GM19395 (cell line): ENCODE data around the gene C9orf43.
"Not testable (repeated sequence)": the region's sequence is repeated elsewhere in the genome, so short reads cannot be mapped to it uniquely, and the experiment has no call there.

Experiments
- ATAC-seq: cut with Tn5 transposase; IDR thresholded peaks from one replicate; pipeline ENCODE4 v1.9.1; 2021; ENCODE audit warnings: mild to moderate bottlenecking, moderate library complexity; ENCODE audit not compliant: unreplicated experiment

Gene C9orf43, protein sequence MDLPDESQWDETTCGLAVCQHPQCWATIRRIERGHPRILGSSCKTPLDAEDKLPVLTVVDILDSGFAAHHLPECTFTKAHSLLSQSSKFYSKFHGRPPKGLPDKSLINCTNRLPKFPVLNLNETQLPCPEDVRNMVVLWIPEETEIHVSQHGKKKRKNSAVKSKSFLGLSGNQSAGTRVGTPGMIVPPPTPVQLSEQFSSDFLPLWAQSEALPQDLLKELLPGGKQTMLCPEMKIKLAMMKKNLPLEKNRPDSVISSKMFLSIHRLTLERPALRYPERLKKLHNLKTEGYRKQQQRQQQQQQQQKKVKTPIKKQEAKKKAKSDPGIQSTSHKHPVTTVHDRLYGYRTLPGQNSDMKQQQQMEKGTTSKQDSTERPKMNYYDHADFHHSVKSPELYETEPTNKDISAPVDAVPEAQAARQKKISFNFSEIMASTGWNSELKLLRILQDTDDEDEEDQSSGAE

DNA sequence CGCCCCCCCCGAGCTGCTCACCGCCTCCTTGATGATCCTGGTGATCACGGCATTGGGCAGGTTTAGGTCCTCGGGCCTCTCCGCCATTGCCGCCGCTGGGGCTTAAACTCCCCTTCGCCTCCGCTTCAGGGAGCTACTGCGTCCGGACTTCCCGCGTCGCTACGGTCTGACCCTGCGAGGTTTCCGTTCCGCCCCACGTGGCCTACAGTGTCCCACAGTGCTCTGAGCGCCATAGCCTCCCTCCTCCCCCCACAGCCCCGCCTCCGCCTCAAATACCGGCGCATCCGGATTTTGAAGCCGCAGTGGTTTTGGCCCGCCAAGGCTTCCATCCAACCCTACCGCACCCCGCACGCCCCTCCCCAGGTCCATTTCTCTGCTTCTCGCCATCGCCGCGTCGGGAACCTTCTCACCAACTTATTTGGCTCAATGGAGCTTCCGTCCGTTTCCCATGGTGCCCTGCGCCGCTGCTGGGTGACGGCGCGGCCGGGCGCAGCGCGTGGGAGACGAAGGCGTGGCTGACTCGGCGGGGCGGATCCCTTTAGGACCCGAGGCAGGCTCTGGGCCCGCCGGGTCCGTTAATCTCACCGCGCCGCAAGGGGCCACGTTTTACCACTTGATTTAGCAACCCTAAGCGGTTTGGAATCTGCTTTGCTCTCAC lies at the start of gene C9orf43, which contains the start of gene POLE3:
Gene C9orf43 (plus strand): TSS at position 541 of the 658 bp plus-strand sequence. CDS start 2,747 bp downstream, outside the sequence.
Gene POLE3 (minus strand): TSS at position 469 of the 658 bp plus-strand sequence. CDS start 382 bp downstream, at position 87.
- peak; percentile 93 for ATAC-seq

DNA sequence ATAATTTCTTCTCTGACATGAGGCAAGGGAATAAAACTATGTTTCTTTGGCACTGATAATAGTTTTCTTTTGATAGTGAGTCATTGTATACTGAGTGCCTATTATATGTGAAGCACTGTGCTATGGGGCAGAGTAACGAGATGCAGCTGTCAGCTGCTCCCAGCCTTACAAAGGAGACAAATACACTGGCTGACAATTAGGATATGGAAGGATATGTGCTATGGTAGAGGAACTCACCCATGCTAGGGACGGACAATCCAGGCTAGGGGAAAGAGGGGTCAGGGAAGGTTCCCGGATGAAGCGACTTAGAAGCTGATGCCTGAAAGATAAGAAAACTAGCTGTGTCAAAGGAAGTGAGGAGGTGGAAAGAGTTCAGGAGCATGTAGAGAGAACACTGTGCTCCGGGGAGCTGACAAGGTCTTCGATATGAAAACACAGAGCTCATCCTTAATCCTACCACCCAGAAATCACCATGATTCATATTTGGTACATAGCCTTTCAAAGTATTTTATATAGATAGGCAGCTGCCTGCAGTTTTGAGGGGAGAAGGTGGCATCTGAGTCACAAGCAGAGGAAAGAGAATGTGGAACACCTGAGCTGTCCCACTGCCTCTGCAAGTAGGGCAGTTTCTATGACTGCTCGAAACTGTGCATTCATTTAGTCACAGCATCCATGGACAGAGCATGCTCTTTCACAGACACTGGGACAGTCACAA lies 49.1 kb upstream of the C9orf43 start:
- ATAC-seq, result no peak

DNA sequence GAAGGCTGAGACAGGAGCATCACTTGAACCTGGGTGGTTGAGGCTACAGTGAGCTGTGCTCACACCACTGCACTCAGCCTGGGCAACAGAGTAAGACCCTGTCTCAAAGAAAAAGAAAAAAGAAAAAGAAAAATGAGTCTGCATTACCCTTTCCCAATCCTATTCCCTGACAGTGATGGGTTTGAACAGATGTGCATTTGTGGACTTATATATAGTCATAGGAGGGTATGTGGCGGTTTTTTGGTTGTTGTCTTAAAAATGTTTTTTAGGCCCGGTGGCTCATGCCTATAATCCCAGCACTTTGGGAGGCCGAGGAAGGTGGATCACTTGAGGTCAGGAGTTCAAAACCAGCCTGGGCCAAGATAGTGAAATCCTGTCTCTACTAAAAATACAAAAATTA lies 47.2 kb upstream of the C9orf43 start:
- no peak for ATAC-seq

DNA sequence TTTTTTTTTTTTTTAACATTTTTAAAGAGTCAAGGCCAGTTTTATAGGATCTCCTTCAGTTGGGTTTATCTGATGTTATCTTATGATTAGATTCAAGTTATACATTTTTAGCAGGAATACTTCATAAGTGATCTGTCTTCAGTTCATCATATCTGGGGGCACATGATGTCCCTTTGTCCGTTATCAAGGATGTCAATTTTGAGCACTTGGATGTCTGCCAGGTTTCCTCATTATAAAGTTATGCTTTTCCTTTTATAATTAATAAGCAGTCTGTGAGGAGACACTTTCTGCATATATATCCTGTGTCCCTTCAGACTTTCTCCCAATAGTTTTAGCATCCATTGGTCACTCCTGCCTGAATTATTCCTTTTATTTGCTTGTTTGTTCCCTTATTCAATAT lies 45.6 kb upstream of the C9orf43 start:
- no peak for ATAC-seq

DNA sequence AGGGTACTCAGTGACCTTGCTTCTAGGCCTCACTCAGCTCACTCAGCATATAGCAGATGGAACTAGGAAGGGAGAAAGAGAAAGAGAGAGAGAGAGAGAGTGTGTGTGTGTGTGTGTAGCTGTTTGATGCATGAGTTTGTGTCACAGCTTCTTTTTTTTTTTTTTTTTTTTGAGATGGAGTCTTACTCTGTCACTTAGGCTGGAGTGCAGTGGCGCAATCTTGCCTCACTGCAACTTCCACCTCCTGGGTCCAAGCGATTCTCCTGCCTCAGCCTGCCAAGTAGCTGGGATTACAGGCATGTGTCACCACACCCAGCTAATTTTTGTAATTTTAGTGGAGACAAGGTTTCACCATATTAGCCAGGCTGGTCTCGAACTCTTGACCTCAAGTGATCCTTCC lies 44.9 kb upstream of the C9orf43 start:
- not testable (repeated sequence) for ATAC-seq

DNA sequence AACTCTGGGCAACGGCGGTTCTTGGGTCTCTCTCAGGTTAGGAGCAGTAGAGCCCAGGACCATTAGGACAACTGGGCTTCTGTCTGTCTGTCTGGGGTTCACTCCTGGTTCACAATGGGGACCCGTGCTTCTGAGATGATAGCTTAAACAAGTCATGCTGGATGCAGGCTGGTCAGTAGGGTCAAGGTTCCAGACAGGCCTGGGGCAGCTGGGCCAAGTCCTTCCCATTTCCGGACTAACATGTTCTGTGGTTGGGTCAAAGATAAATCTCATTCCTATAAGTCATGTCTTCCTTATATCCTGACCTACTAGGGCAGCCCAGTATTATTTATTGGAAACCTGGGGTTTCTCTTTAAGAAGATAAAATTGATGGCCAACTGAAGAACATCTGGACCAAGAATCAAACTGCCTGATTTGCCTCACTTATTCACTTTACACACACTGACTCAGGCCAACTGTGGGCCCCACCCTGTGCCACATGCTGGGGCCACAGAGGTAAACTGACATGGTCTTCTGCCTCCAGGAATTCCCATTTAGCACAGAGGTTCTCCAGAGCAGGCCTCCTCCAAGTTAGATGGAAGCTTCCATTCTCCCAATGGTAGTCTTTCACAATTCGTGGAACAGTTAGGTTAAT lies 42.1 kb upstream of the C9orf43 start:
- no peak for ATAC-seq

DNA sequence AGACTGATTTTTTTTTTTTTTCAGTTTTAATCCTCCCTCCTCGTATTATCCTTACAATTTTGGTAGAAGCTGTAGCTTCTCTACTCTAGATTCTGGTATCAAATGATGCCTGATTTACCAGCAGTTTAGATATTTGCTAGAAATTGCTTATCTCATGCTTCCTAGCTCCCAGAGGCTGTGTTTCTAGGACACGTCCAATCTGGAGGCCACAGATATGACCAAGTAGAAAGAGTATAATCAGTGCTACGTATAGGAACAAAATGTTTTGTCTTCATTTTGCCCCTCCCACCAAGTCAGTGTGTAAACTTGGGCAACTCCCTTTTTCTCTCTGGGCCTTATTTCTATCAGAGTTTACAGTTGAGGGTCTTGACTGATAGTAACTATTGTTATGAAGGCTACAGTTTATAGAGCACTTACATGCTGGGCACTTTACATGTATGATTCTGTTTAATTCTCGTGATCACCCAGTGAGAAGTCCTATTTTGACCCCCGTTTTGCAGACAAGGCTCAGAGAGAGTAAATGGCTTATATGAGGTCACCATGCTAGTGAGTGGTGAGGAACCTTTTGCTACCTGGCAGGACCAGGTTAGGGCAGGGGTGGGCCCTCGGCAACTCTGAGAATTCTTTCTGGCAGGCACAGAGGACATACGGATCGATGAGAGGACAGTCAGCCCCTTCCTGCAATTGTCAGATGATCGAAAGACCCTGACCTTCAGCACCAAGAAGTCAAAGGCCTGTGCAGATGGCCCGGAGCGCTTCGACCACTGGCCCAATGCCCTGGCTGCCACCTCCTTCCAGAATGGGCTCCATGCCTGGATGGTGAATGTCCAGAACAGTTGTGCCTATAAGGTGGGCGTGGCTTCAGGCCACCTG lies 41.3 kb upstream of the C9orf43 start:
- ATAC-seq, result no peak

DNA sequence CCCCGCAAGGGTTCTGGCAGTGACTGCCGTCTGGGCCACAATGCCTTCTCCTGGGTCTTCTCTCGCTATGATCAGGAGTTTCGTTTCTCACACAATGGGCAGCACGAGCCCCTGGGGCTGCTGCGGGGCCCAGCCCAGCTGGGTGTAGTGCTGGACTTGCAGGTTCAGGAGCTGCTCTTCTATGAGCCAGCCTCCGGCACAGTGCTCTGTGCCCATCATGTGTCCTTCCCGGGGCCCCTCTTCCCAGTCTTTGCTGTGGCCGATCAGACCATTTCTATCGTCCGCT lies 40.7 kb upstream of the C9orf43 start:
- ATAC-seq, result no peak

DNA sequence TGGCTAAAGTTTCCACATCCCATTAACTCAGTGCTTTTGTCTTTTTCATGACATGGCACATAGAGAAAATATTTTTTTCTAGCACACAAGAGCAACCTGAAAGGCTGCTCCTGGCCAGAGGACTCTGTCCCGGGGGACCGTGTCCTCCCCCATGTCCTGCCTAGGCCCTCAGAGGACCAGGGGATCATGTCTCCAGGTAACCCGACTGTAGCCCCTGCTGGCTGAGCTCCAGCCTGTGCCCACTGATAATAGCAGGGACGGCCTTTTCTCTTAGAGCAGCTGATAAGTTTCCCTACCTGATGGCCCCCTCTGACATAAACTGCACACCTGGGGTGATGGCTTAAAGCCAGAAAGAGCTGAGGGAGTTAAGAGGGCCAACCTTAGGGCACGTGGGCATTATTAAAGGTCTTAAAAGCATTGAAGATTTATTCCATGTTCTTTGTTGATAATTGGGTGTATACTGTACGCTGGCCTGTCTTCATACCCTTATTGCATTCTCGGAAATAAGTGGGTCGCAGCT lies 39.7 kb upstream of the C9orf43 start:
- ATAC-seq, result no peak

DNA sequence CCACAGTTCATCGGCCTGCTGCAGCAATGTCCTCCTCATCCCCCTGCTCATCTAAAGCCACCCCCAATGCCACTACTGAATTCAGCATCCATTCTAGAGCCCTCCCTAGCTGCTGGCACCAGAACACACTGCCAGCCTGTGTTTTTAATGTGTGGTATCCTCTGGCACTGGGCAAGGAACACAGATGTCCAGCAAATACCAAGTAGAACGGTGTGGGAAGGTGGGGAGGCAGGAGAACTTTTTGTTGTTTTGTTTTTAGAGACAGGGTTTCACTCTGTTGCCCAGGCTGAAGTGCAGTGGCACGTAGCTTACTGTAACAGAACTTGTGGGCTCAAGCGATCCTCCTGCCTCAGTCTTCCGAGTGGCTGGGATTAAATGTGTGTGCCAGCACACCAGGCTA lies 38.5 kb upstream of the C9orf43 start:
- ATAC-seq, result no peak

DNA sequence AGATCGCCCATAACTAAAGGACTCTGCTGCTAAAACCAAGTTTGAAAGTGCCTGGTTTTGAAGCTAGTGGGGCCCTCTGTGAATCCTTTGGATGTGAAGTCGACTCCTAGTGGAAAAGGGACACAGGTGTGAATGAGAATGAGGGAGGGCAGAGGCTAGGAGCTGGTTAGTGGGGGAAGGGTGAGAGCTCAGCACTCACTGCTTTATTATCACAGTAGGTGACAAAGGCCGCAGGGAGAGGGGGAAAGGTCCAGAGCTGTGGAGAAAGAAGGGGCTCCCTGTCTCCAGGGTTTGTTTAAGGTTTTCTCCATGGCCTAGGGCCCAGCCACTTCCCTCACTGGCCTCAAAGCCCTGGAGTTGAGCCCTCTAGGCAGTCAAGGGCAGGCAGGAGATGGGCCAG lies 37.3 kb upstream of the C9orf43 start:
- no peak for ATAC-seq

DNA sequence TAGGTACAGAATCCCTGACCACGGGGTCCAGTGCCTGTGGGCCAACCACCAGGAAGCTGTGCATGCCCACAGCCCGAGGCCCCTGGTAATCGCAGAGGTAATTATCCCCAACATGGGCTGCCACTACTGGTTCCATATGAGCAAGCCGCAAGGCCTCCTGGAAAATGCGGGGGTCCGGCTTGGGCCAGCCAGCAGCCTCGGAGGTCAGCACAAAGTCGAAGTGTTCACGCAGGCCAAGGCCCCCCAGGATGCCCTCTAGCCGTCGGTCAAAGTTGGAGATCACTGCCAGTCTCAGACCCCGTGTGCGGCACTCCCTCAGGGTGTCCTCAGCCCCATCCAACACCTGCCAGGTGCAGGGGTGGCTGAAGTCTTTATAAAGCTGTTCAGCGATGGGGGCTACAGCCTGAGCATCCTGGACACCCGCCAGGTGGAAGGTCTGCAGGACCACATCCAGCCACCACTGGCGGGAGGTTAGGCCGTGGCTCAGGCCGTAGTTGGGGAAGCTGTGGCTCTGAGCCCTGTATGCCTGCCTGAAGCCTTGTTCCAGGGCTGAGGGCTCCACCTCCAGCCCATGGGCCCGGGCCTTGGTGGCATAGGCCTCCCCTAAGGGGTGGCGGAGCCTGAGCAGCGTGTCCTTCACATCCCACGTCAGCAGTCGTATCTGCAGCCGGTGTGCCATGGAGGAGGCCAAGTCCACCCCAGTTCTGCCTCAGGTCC lies 36.7 kb upstream of the C9orf43 start:
- ATAC-seq, result no peak

DNA sequence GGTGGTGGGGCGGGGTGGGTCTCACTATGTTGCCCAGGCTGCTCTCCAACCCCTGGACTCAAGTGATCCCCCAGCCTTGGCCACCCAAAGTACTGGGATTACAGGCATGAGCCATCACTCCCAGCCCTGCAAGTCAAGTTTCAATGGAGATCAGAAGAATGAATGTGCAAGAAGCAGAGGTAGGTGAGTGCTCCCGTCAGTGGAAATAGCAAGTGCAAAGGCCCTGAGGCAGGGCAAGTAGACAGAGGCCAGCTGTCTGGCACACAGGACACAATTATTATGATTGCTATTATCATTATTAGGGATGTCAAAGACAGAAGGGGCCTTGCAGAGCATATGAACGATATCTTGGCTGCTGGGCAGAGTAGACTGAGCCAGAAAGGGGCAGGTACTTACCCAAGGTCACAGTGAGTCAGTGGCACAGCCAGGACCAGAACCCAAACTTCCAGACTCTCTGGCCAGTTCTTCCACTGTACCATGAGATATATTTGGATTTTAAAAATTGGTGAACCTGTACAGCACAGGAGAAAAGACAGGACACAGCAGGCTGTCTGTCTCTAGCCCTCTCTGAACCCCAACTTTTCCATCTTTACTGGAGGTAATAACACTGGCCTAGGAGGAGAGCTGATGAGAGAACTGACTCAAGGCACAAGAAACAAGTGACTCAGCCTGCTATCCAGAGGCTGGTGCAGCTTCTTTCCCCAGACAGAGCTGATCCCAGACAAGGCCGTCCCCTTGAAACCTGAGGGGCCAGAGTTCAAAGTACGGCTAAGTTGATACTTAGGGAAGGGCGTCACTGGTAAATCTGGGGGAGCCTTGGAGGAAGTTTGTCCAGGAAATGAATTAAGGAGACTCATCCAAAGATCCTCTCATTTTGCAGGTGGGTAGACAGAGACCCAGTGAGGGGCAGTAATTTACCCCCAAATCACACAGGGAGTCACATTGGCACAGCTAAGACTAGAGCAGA lies 35.2 kb upstream of the C9orf43 start:
- no peak for ATAC-seq

DNA sequence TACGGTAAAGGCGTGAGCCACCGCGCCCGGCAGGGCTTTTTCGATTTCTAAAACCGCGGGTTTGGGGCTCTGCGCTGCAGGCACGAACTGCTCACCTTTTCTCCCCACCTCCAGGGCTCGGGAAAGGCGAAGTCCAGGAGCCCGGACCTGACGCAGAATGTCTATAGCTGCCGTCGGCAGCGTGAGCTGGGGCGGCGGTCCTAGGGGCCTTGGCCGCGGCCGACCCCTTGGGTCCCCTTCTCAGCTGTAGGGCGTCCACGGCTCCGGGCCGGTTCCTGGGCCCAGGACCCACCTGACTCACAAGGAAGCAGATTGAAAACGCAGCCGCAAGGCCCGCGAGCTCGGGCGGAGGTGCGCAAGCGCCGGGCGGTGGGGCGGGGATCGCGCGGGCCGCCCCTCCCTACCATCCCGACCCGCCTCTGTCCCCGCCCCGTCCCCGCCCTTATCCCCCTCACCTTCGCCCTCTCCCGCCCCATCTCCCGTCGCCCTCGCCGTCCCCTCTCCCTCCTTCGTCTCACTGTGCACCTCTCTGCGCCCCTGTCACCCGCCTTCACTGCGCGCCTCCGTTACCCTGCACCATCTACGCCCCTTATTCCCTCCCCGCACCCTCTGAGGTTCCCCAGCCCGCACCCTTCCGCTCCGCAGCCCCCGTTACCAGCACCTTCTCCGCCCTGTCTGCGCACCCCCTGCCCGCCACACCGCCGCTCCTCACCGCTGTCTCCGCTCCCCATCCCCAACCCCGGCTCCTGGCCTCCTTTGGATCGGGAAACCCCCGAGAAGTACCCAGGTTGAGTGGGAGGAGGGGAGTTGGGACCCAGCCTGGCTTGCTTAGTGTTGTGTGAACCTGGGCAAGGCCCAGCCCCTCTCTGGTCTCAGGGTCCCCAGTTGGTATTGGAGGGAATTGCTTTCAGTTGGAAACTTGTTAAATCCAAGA lies 33.6 kb upstream of the C9orf43 start, which contains the start of gene HDHD3:
Gene HDHD3 (minus strand): TSS at position 353 of the 934 bp plus-strand sequence. CDS start 2,632 bp downstream, outside the sequence.
- ATAC-seq, result peak; percentile 80

DNA sequence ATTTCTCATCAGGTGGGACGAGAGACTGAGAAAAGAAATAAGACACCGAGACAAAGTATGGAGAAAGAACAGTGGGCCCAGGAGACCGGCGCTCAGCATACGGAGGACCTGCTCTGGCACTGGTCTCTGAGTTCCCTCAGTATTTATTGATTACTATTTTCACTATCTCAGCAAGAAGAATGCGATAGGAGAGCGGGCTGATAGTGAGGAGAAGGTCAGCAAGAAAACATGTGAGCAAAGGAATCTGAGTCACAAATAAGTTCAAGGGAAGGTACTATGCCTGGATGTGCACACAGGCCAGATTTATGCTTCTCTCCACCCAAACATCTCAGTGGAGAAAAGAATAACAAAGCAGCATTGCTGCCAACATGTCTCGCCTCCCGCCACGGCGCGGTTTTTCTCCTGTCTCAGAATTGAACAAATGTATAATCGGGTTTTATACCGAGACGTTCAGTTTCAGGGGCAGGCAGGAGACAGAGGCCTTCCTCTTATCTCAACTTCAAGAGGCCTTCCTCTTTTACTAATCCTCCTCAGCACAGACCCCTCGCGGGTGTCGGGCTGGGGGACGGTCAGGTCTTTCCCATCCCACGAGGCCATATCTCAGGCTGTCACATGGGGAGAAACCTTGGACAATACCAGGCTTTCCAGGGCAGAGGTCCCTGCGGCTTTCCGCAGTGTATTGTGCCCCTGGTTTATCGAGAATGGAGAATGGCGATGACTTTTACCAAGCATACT lies 31.3 kb upstream of the C9orf43 start:
- not testable (repeated sequence) for ATAC-seq

DNA sequence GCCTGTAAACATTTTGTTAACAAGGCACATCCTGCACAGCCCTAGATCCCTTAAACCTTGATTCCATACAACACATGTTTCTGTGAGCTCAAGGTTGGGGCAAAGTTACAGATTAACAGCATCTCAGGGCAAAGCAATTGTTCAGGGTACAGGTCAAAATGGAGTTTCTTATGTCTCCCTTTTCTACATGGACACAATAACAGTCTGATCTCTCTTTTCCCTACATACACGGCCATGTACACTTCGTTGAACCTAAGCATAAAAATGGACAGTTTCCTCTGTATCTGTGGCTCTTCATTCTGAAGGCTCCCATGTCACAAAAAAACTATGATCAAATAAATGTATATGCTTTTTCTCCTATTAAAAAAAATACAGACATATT lies 30.7 kb upstream of the C9orf43 start:
- not testable (repeated sequence) for ATAC-seq
